DOHH2 (cell line): ENCODE data around the gene ANKRD55.

Source experiments
- CTCF ChIP-seq: fragments of 200-600 bp; sonication (generic); IDR thresholded peaks from one replicate; pipeline ENCODE4 v1.5.1; 2014; ENCODE audit warnings: antibody characterized with exemption, mild to moderate bottlenecking, low read depth, low read length; ENCODE audit not compliant: poor library complexity, severe bottlenecking
- EZH2phosphoT487 ChIP-seq: fragments of 200-600 bp; sonication (generic); IDR thresholded peaks from 2 replicates; pipeline ENCODE4 v1.6.1; 2017; ENCODE audit warnings: borderline replicate concordance, mild to moderate bottlenecking, antibody characterized with exemption, low read length, moderate library complexity, mixed read lengths

GRCh38 chr5:56116599-56117141 lies 116.5 kb downstream of the ANKRD55 start:
- TF ChIP-seq CTCF (no peak), EZH2phosphoT487 (no peak)
